Measurements from ENCODE around the gene FOXO3.

Gene FOXO3

DNA sequence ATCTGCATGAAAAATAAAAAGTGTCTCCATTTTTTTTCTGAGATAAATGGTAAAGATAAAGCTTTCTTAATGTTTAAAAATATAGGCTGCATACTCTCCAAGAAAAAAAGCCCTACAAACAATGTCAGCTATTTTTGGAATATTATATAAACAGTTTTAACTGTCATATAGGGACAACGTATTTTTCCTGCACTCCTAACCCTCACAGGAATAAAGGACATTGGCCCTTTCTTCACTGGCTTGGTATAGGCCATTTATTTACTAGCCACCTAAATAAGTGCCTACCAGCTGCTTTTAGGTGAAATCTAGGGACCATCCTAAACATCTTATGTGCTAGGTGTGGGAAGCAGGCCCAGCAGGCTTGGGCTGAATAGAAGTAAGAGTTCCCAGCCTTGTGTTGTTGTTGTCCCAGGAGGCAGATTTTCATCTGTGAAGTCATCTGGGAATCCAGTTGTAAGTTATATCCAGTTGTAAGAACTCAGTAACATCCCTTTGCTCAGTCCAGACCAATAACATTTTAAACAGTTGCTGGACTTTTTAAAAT is 21.3 kb downstream of the FOXO3 start:
- TF ChIP-seq, protein P1, sequence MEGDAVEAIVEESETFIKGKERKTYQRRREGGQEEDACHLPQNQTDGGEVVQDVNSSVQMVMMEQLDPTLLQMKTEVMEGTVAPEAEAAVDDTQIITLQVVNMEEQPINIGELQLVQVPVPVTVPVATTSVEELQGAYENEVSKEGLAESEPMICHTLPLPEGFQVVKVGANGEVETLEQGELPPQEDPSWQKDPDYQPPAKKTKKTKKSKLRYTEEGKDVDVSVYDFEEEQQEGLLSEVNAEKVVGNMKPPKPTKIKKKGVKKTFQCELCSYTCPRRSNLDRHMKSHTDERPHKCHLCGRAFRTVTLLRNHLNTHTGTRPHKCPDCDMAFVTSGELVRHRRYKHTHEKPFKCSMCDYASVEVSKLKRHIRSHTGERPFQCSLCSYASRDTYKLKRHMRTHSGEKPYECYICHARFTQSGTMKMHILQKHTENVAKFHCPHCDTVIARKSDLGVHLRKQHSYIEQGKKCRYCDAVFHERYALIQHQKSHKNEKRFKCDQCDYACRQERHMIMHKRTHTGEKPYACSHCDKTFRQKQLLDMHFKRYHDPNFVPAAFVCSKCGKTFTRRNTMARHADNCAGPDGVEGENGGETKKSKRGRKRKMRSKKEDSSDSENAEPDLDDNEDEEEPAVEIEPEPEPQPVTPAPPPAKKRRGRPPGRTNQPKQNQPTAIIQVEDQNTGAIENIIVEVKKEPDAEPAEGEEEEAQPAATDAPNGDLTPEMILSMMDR (IDR thresholded peaks at IDR 0.05) = no peak

- TF ChIP-seq, protein P1 (IDR thresholded peaks at IDR 0.05) = no peak
Observed at GRCh38 chr6:108582618-108583017, 21.9 kb downstream of the FOXO3 start.

- TF ChIP-seq, protein P1 (IDR thresholded peaks at IDR 0.05) = no peak
Observed at GRCh38 chr6:108584323-108584722, 23.6 kb downstream of the FOXO3 start.

GRCh38 chr6:108585359-108585758 is 24.6 kb downstream of the FOXO3 start:
- TF ChIP-seq, protein P1 (IDR thresholded peaks at IDR 0.05) = no peak

- TF ChIP-seq, protein P1 (IDR thresholded peaks at IDR 0.05) = no peak
Observed at GRCh38 chr6:108585921-108586536, 25.3 kb downstream of the FOXO3 start.

GRCh38 chr6:108587258-108588059 is 26.7 kb downstream of the FOXO3 start:
- TF ChIP-seq, protein P1 (IDR thresholded peaks at IDR 0.05) = no peak

- TF ChIP-seq, protein P1 (IDR thresholded peaks at IDR 0.05) = no peak
Observed at GRCh38 chr6:108588586-108588985, 27.9 kb downstream of the FOXO3 start.

Data from LNCAP (cell line).